HCT116 (cell line): ENCODE results near the gene EXOSC1. TPM values are rescaled to one million over a fixed set of nuclear protein-coding genes. Genes with fewer than 3 reads are reported as not detected.

Experiments
- ATAC-seq: fragments of 200-7000 bp; cut with Tn5 transposase; 2 replicates; pipeline ENCODE4 v1.9.1; 2020; ENCODE audit warnings: mild to moderate bottlenecking, moderate library complexity
- BruUV-seq: library from RNA; stranded (reverse); fragments of 400-500 nt; replicated peaks from 2 replicates; lab custom pipeline; 2021; lab: Mats Ljungman, UMichigan
- CTCF ChIA-PET: fragments of 300-600 bp; sonication (Branson Sonifier 250); formaldehyde crosslinking; loops from one replicate; lab custom pipeline; 2021; ENCODE audit warnings: antibody characterized with exemption; lab: Charles Lee
- POLR2A ChIA-PET: fragments of 300-600, 350-600 bp; sonication (Branson Sonifier 250); formaldehyde crosslinking; loops from one replicate; lab custom pipeline; 2021; ENCODE audit warnings: antibody characterized with exemption; lab: Charles Lee
- RAD21 ChIA-PET, 2 experiments: fragments of 300-600 bp; sonication (Branson Sonifier 250); formaldehyde crosslinking; loops; one replicate each; lab custom pipeline; 2023; ENCODE audit warnings: low total read pairs in 2 of 2; ENCODE audit not compliant: uncharacterized antibody in 2 of 2, unreplicated experiment in 2 of 2, low non-redundant PET in 1 of 2; lab: Charles Lee
- DNase-seq: peaks from one replicate; pipeline ENCODE4 v3.0.0-alpha.2; 2010; ENCODE audit warnings: low read depth, low spot score
- H2AFZ ChIP-seq: fragments of 200-600 bp; shearing (Covaris generic), sonication (generic); 2 replicates; pipeline ENCODE4 v1.6.1; 2017; ENCODE audit warnings: low read depth, mixed run types, mixed read lengths, antibody characterized with exemption, low read length; ENCODE audit not compliant: poor library complexity, severe bottlenecking
- H3K27ac ChIP-seq: 2 replicates; pipeline ENCODE4 v1.5.1; 2012; ENCODE audit warnings: low read depth, low read length
- H3K27me3 ChIP-seq: fragments of 200-600 bp; sonication (generic); 2 replicates; pipeline ENCODE4 v1.6.1; 2016; ENCODE audit warnings: mixed run types, low read length, mixed read lengths; ENCODE audit not compliant: insufficient read depth
- H3K36me3 ChIP-seq, 2 experiments: fragments of 200-500 bp in 1 of 2; fragments of 200-600 bp in 1 of 2; sonication (Bioruptor generic) in 1 of 2; sonication (generic) in 1 of 2; 2 replicates each; pipeline versions ENCODE4 v1.5.1 to v1.6.1; 2014 to 2016; ENCODE audit warnings: low read length in 2 of 2, inconsistent platforms in 1 of 2, mixed read lengths in 1 of 2, mixed run types in 1 of 2; ENCODE audit not compliant: insufficient read depth in 2 of 2, control insufficient read depth in 1 of 2
- H3K4me1 ChIP-seq, 2 experiments: fragments of 200-600 bp in 1 of 2; sonication (generic) in 1 of 2; 2 replicates each; pipeline versions ENCODE4 v1.5.1 to v1.6.1; 2012 to 2017; ENCODE audit warnings: low read length in 2 of 2, inconsistent platforms in 1 of 2, mild to moderate bottlenecking in 1 of 2, mixed read lengths in 1 of 2, mixed run types in 1 of 2, moderate library complexity in 1 of 2; ENCODE audit not compliant: insufficient read depth in 2 of 2, control insufficient read depth in 1 of 2
- H3K4me2 ChIP-seq: fragments of 200-600 bp; sonication (generic); 2 replicates; pipeline ENCODE4 v1.6.1; 2017; ENCODE audit warnings: mixed run types, low read length, mixed read lengths
- H3K4me3 ChIP-seq, 2 experiments: fragments of 200-600 bp in 1 of 2; sonication (generic) in 1 of 2; replicated peaks in 1 of 2; 2 replicates each; pipeline ENCODE4 v1.5.1; 2011 to 2016; ENCODE audit warnings: low read length in 2 of 2, control low read depth in 1 of 2, low read depth in 1 of 2, mild to moderate bottlenecking in 1 of 2, mixed read lengths in 1 of 2, mixed run types in 1 of 2
- H3K79me2 ChIP-seq: fragments of 200-600 bp; sonication (generic); 2 replicates; pipeline ENCODE4 v1.6.1; 2017; ENCODE audit warnings: mild to moderate bottlenecking, mixed run types, low read length, moderate library complexity, mixed read lengths; ENCODE audit not compliant: insufficient read depth
- H3K9ac ChIP-seq: fragments of 200-600 bp; sonication (generic); 2 replicates; pipeline ENCODE4 v1.6.1; 2016; ENCODE audit warnings: low read length, mixed read lengths
- H3K9me2 ChIP-seq: fragments of 200-600 bp; sonication (generic), shearing (Covaris generic); 2 replicates; pipeline ENCODE4 v1.6.1; 2017; ENCODE audit warnings: mixed run types, mild to moderate bottlenecking, moderate library complexity; ENCODE audit not compliant: insufficient read depth
- H3K9me3 ChIP-seq, 2 experiments: fragments of 200-500 bp in 1 of 2; fragments of 200-600 bp in 1 of 2; sonication (Bioruptor generic) in 1 of 2; sonication (generic) in 1 of 2; 2 replicates each; pipeline ENCODE4 v1.6.1; 2014 to 2017; ENCODE audit warnings: low read length in 2 of 2, mixed read lengths in 2 of 2, inconsistent platforms in 1 of 2, low read depth in 1 of 2, mild to moderate bottlenecking in 1 of 2, mixed run types in 1 of 2, moderate library complexity in 1 of 2; ENCODE audit not compliant: control insufficient read depth in 1 of 2, insufficient read depth in 1 of 2
- H4K20me1 ChIP-seq: fragments of 200-600 bp; sonication (generic), shearing (Covaris generic); 2 replicates; pipeline ENCODE4 v1.6.1; 2017; ENCODE audit warnings: mixed run types, mild to moderate bottlenecking, moderate library complexity; ENCODE audit not compliant: insufficient read depth
- CBX3 ChIP-seq: IDR thresholded peaks from 2 replicates; pipeline ENCODE4 v1.6.1; 2012; ENCODE audit warnings: low read depth
- CEBPB ChIP-seq: IDR thresholded peaks from 2 replicates; pipeline ENCODE4 v1.6.1; 2012; ENCODE audit warnings: low read depth
- CTCF ChIP-seq, 3 experiments: fragments of 200-600 bp in 1 of 3; sonication (generic) in 1 of 3; IDR thresholded peaks in 2 of 3; conservative IDR thresholded peaks in 1 of 3; 2 replicates each; pipeline ENCODE4 v1.5.1; 2012 to 2017; ENCODE audit warnings: low read depth in 2 of 3, low read length in 2 of 3, antibody characterized with exemption in 1 of 3, borderline replicate concordance in 1 of 3, control low read depth in 1 of 3, mild to moderate bottlenecking in 1 of 3, mixed read lengths in 1 of 3, mixed run types in 1 of 3, moderate library complexity in 1 of 3; ENCODE audit not compliant: insufficient read depth in 1 of 3
- ELF1 ChIP-seq: IDR thresholded peaks from 2 replicates; pipeline ENCODE4 v1.6.1; 2012; ENCODE audit warnings: low read depth, borderline replicate concordance
- EZH2 ChIP-seq: fragments of 200-600 bp; sonication (generic); IDR thresholded peaks from 2 replicates; pipeline ENCODE4 v1.6.1; 2017; ENCODE audit warnings: antibody characterized with exemption, mixed run types
- FOSL1 ChIP-seq: IDR thresholded peaks from 2 replicates; pipeline ENCODE4 v1.6.1; 2012; ENCODE audit warnings: low read depth
- JUND ChIP-seq: IDR thresholded peaks from 2 replicates; pipeline ENCODE4 v1.6.1; 2012
- RAD21 ChIP-seq: IDR thresholded peaks from 2 replicates; pipeline ENCODE4 v1.6.1; 2012; ENCODE audit warnings: low read depth, mild to moderate bottlenecking
- SP1 ChIP-seq: IDR thresholded peaks from 2 replicates; pipeline ENCODE4 v1.6.1; 2012; ENCODE audit warnings: low read depth
- SRF ChIP-seq: IDR thresholded peaks from 2 replicates; pipeline ENCODE4 v1.6.1; 2012; ENCODE audit warnings: low read depth
- TCF7L2 ChIP-seq: IDR thresholded peaks from 2 replicates; pipeline ENCODE4 v1.7.0; 2011; ENCODE audit warnings: borderline replicate concordance, inconsistent platforms; ENCODE audit not compliant: insufficient read depth, insufficient read length; ENCODE audit errors: extremely low read depth
- YY1 ChIP-seq: IDR thresholded peaks from 2 replicates; pipeline ENCODE4 v1.6.1; 2011; ENCODE audit warnings: low read length, low read depth, moderate library complexity, mild to moderate bottlenecking; ENCODE audit not compliant: insufficient replicate concordance; ENCODE audit errors: extremely low read depth
- ZNF274 ChIP-seq: fragments of 200-500 bp; sonication (Bioruptor generic); IDR thresholded peaks from 2 replicates; pipeline ENCODE4 v1.6.1; 2014; ENCODE audit warnings: mild to moderate bottlenecking, low read depth, low read length, inconsistent platforms
- intact Hi-C: fragments of 100-400 bp; cut with micrococcal nuclease; formaldehyde crosslinking; loops from 2 replicates; pipeline ENCODE4 v1.10.0; 2022
- total RNA-seq: library from RNA; stranded (reverse); gene quantifications from one replicate; pipeline ENCODE4 v1.2.1, GENCODE V29; 2021; ENCODE audit not compliant: unreplicated experiment
- TF ChIP-seq, protein P1 (sequence below): IDR thresholded peaks from 2 replicates; pipeline ENCODE4 v1.6.1; 2012
- TF ChIP-seq, protein P2 (sequence below): IDR thresholded peaks from 2 replicates; pipeline ENCODE4 v1.6.1; 2011; ENCODE audit warnings: mild to moderate bottlenecking, low read length, moderate library complexity; ENCODE audit not compliant: insufficient replicate concordance; ENCODE audit errors: extremely low read depth

Gene EXOSC1
- total RNA-seq, 1 experiment from 2014 or later = 38.9 TPM

GRCh38 chr10:97482381-97482780 lies 36.6 kb upstream of the EXOSC1 start (continued):
- no peak for TF ChIP-seq ELF1
- TF ChIP-seq SRF = no peak
- TF ChIP-seq JUND = no peak

DNA sequence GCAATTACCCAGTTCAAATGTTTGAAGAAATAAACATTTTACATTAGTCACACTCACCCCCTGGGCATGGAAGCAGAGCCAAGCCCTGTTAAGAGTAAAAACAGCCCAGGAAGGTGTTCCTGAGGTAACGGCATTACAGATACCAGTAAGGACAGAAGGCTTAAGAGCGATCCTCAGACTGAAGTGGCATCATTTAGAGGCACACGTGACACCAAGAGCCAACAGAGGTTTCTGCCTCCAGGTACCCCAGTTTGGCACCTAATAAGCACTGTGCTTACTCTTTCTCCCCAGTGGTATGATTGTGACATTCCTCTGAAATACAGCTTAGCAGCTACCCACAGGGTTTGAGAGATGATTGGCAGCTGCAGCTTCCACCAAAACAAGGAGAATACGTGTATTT lies 35.3 kb upstream of the EXOSC1 start:
- H3K9me2 ChIP-seq = no peaks in the 10 kb centered on the region
- H3K4me1 ChIP-seq = no peaks in the 10 kb centered on the region; a peak in 1 of 4 replicates
- peaks cover 40 to 41% of the 10 kb centered on the region in 2 experiments for H3K36me3 ChIP-seq
- no peaks in the 10 kb centered on the region for H3K9me3 ChIP-seq
- H3K9ac ChIP-seq = no peak overlapping the region
- H2AFZ ChIP-seq = no peak overlapping the region
- intact Hi-C loops = no loop called here
- H4K20me1 ChIP-seq = no peaks in the 10 kb centered on the region; the same call in 1 of the 2 replicates
- ChIA-PET RAD21 (no interaction called here), CTCF (no interaction called here), POLR2A (no interaction called here)
- peaks cover 47% of the 10 kb centered on the region for H3K79me2 ChIP-seq
- H3K27me3 ChIP-seq = no peaks in the 10 kb centered on the region
- no peak for TF ChIP-seq JUND
- TF ChIP-seq SP1 = no peak
- TF ChIP-seq FOSL1 = no peak
- TF ChIP-seq, protein P1, sequence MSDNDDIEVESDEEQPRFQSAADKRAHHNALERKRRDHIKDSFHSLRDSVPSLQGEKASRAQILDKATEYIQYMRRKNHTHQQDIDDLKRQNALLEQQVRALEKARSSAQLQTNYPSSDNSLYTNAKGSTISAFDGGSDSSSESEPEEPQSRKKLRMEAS = no peak
- TF ChIP-seq YY1 = no peak
- no peak for TF ChIP-seq ELF1
- no peak for TF ChIP-seq SRF
- TF ChIP-seq CTCF (IDR thresholded peaks at IDR 0.05 in 2 of 3, conservative IDR thresholded peaks at IDR 0.05 in 1 of 3; ENCODE audit: borderline replicate concordance in 1 of 3, insufficient read depth in 1 of 3, low read depth in 2 of 3, low read length in 2 of 3) = no peak
- TF ChIP-seq RAD21 = no peak
- no peak for TF ChIP-seq TCF7L2
- TF ChIP-seq CBX3 = no peak
- TF ChIP-seq EZH2 = no peak
- TF ChIP-seq ZNF274 = no peak
- TF ChIP-seq CEBPB = no peak
- TF ChIP-seq, protein P2, sequence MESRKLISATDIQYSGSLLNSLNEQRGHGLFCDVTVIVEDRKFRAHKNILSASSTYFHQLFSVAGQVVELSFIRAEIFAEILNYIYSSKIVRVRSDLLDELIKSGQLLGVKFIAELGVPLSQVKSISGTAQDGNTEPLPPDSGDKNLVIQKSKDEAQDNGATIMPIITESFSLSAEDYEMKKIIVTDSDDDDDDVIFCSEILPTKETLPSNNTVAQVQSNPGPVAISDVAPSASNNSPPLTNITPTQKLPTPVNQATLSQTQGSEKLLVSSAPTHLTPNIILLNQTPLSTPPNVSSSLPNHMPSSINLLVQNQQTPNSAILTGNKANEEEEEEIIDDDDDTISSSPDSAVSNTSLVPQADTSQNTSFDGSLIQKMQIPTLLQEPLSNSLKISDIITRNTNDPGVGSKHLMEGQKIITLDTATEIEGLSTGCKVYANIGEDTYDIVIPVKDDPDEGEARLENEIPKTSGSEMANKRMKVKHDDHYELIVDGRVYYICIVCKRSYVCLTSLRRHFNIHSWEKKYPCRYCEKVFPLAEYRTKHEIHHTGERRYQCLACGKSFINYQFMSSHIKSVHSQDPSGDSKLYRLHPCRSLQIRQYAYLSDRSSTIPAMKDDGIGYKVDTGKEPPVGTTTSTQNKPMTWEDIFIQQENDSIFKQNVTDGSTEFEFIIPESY = no peak
- no TSS peak for BruUV-seq
- no peak overlapping the region for H3K4me2 ChIP-seq
- H3K27ac ChIP-seq = no peak overlapping the region
- no peak for ATAC-seq
- no peak for DNase-seq
- H3K4me3 ChIP-seq = no peak overlapping the region
